ENCODE measurements around the gene CD74. TPM values are rescaled to one million over a fixed set of nuclear protein-coding genes. Genes with fewer than 3 reads are reported as not detected.

CD74 gene
- total RNA-seq, 1 donor from 2014 or later, result 3.1 TPM

DNA sequence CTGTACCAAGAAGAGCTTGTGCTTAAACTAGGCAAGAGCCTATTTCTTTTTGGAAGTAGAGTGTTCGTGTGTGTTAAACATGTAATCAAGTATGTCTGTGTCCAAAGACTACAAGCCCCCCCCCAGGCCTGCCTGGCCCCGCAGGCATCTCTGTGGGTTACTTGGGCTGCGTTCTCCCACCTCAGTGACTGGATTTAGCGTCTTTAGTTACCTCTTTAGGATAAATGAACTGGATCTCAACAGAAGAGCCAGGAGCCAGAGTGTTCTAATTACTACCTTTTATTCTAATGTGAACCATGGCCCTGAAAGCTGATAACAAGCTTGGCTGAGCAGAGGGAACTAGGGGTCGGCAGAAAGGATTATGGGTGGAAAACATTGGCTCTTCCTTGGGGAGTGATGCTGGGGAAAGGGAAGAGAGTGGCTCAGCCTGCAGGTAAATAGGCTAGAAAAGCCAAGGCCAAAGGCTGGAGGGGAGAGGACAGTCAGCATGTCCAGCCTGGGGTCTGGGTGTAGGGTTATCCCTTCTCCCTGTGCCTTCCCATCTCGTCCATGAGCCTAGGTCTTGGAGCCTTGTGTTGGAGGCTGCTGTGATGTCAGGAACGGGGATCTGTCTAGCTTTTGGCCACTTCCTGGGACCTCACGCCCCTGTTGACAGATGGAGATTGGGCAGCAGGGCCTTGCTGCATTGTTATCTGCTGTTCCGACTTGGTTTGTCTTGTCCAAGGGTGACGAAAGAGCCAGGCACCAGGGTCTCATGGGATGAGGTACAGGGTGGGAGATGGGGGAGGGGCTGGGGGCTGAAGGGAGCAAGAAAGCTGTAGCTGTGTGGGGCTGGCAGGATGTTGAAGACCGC is 11.1 kb downstream of the CD74 start:
- TF ChIP-seq, protein P1, sequence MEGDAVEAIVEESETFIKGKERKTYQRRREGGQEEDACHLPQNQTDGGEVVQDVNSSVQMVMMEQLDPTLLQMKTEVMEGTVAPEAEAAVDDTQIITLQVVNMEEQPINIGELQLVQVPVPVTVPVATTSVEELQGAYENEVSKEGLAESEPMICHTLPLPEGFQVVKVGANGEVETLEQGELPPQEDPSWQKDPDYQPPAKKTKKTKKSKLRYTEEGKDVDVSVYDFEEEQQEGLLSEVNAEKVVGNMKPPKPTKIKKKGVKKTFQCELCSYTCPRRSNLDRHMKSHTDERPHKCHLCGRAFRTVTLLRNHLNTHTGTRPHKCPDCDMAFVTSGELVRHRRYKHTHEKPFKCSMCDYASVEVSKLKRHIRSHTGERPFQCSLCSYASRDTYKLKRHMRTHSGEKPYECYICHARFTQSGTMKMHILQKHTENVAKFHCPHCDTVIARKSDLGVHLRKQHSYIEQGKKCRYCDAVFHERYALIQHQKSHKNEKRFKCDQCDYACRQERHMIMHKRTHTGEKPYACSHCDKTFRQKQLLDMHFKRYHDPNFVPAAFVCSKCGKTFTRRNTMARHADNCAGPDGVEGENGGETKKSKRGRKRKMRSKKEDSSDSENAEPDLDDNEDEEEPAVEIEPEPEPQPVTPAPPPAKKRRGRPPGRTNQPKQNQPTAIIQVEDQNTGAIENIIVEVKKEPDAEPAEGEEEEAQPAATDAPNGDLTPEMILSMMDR (IDR thresholded peaks at IDR 0.05; ENCODE audit: partially characterized antibody, unreplicated experiment), result no peak
- H3K27me3 Mint-ChIP-seq (ENCODE audit: unreplicated experiment), result peaks cover 4% of the 10 kb centered on the region
- peaks cover 8% of the 10 kb centered on the region for H3K4me1 Mint-ChIP-seq (ENCODE audit: low read depth, unreplicated experiment)
- H3K4me3 Mint-ChIP-seq (ENCODE audit: unreplicated experiment), result no peak overlapping the region
- H3K9me3 Mint-ChIP-seq (ENCODE audit: unreplicated experiment), result peaks cover 4% of the 10 kb centered on the region
- no peaks in the 10 kb centered on the region for H3K36me3 Mint-ChIP-seq (ENCODE audit: unreplicated experiment)
- H3K27ac Mint-ChIP-seq (ENCODE audit: unreplicated experiment), result peak overlapping the region; percentile 4
- DNase-seq, result no peak

DNA sequence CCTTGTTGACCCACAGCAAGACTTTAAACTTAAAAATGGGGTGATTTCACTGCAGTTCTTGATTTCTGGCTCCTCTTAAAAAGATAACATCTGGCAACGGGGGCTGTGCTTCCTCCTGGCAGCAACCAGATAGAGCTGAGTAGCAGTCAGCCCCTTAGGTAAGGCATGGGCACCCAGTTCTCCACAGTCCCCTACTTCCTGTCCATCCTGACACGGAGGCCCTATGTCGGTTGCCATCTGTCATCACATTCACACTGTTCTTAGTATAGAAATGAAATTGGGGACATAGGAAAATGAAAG is 11.7 kb downstream of the CD74 start:
- TF ChIP-seq, protein P1 (IDR thresholded peaks at IDR 0.05; ENCODE audit: partially characterized antibody, unreplicated experiment), result no peak
- Mint-ChIP-seq H3K36me3 (ENCODE audit: unreplicated experiment) (peaks cover 6% of the 10 kb centered on the region), H3K27ac (ENCODE audit: unreplicated experiment) (peak overlapping the region; percentile 4), H3K4me1 (ENCODE audit: low read depth, unreplicated experiment) (peaks cover 8% of the 10 kb centered on the region), H3K27me3 (ENCODE audit: unreplicated experiment) (peaks cover 4% of the 10 kb centered on the region), H3K9me3 (ENCODE audit: unreplicated experiment) (peaks cover 4% of the 10 kb centered on the region), H3K4me3 (ENCODE audit: unreplicated experiment) (no peak overlapping the region)
- no peak for DNase-seq

DNA sequence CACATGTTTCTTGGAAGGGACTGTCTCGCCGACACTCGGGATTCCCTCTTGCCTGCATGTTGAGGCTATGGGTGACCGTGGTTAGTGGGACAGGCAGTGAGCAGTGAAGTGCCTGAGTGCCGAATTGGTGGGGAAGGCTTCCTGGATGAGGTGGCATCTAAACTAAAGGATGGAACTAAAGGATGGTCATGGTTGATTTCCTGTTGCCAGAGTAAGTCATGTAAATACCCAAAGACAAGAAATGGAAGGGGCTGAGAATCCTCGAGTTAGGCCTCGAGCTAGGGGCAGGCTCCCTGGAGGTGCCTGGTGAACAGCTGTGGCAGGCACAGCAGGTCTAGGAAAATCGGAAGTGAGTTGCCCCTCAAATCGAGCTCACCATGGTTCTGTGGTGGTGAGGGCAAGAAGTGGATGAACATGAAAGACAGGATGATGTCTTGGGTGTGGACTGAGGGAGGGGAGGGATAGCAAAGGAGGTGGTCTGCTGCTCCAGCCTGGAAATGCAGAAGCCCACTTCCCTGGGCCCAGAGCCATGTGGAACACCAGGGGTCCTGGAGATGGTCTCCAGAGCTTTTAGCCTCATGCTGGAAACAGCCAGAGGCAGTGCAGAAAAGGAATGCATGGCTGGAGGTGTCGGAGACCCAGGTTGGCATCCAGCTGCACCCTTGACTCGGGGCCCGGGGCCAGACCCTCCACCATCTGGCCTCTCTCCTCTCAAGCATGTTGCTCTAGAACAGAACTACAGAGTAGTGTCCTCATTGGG is 12.2 kb downstream of the CD74 start:
- peaks cover 8% of the 10 kb centered on the region for H3K36me3 Mint-ChIP-seq (ENCODE audit: unreplicated experiment)
- TF ChIP-seq, protein P1 (IDR thresholded peaks at IDR 0.05; ENCODE audit: partially characterized antibody, unreplicated experiment), result no peak
- H3K4me3 Mint-ChIP-seq (ENCODE audit: unreplicated experiment), result no peak overlapping the region
- H3K27me3 Mint-ChIP-seq (ENCODE audit: unreplicated experiment), result peaks cover 4% of the 10 kb centered on the region
- no peak for DNase-seq
- H3K27ac Mint-ChIP-seq (ENCODE audit: unreplicated experiment), result no peak overlapping the region
- peaks cover 8% of the 10 kb centered on the region for H3K4me1 Mint-ChIP-seq (ENCODE audit: low read depth, unreplicated experiment)
- peaks cover 4% of the 10 kb centered on the region for H3K9me3 Mint-ChIP-seq (ENCODE audit: unreplicated experiment)

DNA sequence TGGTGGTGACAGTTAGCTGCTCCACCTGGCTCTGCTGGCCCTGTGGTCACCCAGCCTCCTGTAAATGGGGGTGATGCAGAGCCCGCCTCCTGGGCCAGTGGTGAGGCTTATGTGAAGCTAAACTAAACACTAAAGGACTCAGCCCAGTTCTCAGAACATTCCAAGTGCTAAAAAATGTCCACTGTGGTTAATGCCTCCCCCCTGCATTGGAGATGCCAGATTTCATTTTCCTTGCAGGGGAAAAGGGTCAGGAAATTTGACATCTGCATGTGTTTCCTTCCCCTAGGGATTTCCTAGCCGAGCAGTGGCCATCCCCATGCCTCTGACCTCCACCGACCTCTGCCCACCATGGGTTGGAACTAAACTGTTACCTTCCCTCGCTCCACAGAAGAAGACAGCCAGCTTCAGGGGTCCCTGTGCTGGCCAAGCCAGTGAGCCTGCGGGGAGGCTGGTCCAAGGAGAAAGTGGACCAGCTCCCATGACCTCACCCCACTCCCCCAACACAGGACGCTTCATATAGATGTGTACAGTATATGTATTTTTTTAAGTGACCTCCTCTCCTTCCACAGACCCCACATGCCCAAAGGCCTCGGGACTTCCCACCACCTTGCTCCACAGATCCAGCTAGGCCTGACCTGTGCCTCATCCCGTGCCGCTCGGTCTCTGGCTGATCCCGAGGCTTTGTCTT is 13.0 kb downstream of the CD74 start:
- TF ChIP-seq, protein P1 (IDR thresholded peaks at IDR 0.05; ENCODE audit: partially characterized antibody, unreplicated experiment), result no peak
- Mint-ChIP-seq H3K36me3 (ENCODE audit: unreplicated experiment) (peaks cover 8% of the 10 kb centered on the region), H3K4me1 (ENCODE audit: low read depth, unreplicated experiment) (peaks cover 8% of the 10 kb centered on the region), H3K27ac (ENCODE audit: unreplicated experiment) (no peak overlapping the region), H3K27me3 (ENCODE audit: unreplicated experiment) (peaks cover 4% of the 10 kb centered on the region), H3K9me3 (ENCODE audit: unreplicated experiment) (peaks cover 4% of the 10 kb centered on the region), H3K4me3 (ENCODE audit: unreplicated experiment) (no peak overlapping the region)
- DNase-seq, result no peak

Measured in glutamatergic neuron (in vitro differentiated cells).